HG03196 (cell line): ENCODE measurements around the gene SPRING1.
"Not testable (repeated sequence)": the region's sequence is repeated elsewhere in the genome, so short reads cannot be mapped to it uniquely, and the experiment has no call there.

Experiments
- ATAC-seq: cut with Tn5 transposase; IDR thresholded peaks from one replicate; pipeline ENCODE4 v1.9.1; 2021; ENCODE audit not compliant: unreplicated experiment

Gene SPRING1

DNA sequence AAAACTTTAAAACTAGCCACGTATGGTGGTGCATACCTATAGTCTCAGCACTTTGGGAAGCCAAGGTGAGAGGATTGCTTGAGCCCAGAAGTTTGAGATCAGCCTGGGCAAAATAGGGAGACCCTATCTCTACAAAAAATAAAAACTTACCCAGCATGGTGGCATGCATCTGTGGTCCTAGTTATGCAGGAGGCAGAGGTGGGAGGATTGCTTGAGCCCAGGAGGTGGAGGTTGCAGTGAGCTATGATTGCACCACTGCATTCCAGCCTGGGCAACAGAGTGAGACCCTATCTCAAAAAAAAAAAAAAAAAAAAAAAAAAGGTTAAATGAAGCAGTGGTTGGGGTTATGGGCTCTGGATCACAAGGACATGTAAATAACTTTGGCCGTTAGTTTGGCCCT lies 4.9 kb upstream of the SPRING1 start:
- not testable (repeated sequence) for ATAC-seq

DNA sequence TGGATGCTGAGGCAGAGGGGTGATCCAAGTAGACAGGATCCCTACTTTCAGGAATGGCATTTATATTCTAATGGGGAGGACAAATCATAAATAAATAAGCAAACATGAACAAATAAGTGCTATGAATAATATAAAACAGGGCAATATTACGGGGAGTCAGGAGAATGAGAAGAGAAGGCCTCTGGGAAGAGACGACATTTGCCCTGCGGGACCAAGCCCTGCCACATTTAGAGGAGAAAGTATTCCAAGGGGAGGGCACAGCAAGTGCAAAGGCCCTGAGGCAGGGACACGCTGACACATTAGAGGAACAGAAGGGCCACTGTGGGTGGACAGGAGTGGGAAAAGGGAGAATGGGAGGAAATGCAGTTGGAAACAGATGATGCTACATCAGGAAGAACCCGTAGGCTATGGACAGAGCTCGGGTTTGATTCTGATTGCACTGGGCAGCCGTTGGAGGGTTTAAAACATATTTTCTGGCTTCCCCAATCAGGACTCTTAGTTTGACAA lies 1.6 kb upstream of the SPRING1 start:
- ATAC-seq = no peak

DNA sequence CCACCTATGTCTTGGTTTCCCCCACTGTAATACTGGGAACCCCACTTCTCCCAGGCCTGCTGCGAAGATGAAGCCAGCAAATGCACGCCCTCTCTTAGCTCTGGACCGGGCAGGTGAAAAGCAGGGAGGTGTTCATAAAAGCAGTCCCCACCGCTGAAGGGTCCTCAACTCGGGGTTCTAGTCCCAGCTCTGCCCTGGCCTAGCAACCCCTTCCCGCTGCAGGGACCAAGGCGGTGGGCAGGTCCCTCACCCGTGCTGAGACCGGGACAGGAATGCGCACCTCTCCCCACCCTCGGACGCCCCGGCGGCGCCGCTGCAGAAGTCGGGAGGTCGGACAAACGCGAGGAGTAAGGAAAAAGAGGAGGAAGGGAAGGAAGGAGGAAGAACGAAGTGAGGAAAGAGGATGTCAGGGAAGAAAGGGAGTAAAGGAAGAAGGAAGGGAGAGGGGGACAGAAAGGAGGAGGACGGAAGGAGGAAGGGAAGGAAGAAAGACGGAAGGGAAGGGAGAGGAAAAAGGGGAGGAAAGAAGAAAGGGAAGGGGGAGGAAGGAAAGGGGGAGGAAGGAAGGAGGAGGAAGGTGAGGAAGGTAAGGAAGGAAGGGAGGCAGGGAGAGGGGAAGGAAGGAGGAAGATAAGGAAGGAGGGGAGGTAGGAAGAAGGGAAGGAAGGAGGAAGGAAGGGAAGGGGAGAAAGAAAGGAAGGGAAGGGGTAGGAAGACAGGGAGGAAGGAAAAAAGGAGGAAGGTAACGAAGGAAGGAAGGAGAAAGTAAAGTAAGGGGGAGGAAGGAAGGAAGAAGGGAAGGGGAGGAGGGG lies 701 bp downstream of the SPRING1 start:
- ATAC-seq = no peak

DNA sequence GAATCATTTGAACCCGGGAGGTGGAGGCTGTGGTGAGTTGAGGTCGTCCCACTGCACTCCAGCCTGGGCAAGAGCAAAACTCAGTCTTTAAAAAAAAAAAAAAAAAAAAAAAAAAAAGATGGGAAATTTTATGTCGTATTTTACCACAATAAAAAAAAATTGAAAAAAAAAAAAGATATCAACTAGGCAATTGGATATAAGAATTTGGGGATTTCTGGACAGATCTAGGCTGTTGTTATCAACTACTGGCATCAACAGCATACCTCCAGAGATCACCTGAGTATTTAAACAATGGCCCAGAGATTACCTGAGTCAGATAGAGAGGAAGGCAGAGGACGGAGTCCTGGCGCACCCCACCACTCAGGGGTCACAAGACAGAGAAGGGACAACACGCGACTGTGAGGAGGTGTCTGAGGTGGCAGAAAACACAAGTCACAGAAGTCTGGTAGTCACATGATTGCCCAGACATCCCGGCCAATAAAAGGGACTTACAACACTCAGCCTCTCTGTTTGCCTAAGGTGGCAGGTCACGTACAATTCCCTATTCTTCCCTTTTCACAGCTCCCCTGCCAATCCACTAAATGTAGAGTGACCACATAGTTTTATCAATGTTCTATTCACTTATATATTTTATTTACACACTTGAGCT lies 1.8 kb downstream of the SPRING1 start:
- ATAC-seq = no peak

DNA sequence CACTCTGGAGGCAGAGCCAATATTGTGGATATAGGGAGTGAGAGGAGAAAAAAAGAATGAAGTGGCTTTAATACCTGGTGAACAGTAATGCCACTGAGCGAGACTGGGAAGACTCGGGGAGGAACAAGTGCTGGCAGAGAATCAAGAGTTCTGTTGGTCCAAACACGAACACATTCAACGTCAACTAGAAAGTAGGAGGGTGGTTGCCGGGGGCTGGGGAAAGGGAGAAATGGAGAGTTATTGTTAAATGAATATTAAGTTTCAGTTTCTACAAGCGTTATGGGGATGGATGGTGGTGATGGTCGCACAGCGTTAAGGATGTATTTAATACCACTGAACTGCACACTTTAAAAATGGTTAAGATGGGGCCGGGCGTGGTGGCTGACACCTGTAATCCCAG lies 2.8 kb downstream of the SPRING1 start:
- no peak for ATAC-seq

DNA sequence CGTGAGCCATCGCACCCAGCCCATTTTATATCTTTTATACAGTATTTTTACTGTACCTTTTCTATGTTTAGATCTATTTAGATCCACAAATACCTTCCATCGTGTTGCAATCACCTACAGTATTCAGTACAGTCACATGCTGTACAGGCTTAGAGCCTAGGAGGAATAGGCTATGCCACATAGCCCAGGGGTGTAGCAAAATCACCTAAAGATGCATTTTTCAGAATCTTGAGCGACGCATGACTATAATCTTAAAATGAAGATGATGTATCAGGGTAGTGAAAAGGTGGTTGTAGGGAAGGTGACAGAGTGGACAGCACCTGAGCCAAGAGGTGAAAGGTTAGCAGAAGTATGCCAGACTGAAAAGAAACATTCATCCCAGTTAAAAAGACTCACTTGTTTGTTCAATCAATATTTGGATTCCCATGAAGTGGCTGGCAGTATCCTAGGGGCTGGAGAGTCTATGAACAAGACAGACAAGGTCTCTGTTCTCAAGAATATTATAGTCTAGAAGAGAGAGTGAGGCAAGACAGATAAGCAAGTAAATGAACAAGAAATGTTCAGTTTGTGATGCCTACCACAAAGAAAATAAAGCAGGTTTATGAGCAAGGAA lies 3.6 kb downstream of the SPRING1 start:
- ATAC-seq = no peak

DNA sequence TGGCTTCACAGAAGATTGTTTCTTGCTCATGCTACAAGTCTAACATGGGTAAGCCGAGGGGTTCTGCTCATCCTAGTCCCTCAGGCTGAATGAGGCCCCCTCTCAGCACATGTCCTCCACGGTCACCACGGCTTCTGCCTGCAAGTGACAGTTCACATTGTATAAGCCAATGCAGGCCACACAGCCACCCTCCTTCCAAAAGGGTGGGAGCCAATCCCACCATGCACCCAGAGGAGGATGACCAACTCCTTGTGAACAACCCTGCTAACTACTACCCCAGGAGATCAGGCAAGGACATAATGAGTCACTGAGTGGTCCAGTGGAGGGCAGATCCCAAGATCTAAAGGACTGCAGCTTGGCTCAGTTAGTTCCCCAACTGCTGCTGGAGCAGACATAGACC lies 6.1 kb downstream of the SPRING1 start:
- no peak for ATAC-seq

DNA sequence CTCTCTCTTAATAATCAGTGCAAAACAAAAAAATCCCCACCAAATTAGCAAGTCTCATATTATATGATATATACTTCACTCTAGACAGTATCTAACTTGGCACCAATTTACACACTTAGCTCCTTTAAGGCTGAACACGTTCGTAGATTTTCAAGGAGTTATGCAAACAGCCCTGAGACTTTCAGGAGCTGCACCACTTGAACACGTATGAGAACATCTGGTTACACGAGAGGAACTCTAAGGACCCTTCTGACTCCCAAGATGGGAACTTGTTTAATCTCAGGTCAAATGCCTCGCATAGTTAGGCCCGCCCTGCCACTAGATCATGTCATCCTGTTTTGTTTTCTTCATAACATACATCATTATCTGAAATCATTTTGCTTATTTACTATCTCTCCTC lies 10.0 kb downstream of the SPRING1 start:
- ATAC-seq = no peak

DNA sequence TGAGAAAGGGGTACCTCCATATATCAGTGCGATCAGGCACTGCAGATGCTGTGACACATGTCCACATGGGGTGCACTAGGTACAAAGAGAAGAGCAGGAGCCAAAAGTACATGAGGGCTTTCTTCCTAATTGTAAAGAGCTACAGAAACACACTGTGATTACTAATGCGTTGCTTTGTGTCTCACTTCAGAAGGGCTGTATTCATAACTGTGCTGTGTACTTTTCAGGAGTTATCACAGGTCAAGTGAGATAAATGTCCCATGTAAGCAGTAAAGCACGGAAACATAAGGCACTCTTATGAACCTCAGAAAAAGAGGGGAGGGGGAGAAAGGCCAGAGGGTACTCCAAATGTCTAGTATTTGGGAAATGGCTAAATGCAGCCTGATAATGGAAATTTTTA lies 10.6 kb downstream of the SPRING1 start:
- no peak for ATAC-seq

DNA sequence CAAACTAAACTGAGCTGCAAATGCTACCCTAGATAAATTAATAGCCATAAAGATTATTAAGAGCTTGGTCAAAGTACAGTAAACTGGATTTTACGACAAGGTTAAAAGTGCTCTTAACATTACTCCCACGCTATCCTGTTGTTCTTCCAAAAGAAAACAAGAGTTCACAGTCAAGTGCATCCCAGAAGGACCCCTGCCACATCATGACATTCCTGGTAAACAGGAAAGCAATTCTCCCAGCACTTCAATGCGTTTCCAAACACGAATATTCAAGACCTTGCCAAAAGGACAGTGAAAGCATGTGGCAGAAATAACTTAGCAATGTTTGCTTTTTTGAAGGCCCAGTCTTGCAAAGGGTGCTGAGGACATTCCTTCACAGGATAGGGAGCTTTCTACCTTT lies 11.2 kb downstream of the SPRING1 start:
- no peak for ATAC-seq

DNA sequence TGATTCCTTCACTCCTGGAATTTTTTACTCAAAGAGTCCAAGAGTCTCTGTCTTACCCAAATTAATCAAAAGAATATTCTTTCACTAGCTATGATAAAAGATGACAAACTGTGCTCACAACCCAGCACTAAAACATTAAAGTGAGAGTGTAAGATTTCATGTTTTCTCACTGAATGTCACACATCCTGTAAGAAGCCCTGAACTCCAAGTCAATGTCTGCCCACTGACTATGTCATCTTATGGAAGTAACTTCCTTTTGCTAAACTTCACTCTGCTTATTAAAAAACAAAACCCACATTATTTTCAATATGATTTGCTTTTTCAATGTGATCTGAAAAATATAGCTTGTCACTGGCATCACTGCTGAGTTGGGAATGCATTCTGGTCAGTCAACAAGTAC lies 15.6 kb downstream of the SPRING1 start:
- no peak for ATAC-seq

DNA sequence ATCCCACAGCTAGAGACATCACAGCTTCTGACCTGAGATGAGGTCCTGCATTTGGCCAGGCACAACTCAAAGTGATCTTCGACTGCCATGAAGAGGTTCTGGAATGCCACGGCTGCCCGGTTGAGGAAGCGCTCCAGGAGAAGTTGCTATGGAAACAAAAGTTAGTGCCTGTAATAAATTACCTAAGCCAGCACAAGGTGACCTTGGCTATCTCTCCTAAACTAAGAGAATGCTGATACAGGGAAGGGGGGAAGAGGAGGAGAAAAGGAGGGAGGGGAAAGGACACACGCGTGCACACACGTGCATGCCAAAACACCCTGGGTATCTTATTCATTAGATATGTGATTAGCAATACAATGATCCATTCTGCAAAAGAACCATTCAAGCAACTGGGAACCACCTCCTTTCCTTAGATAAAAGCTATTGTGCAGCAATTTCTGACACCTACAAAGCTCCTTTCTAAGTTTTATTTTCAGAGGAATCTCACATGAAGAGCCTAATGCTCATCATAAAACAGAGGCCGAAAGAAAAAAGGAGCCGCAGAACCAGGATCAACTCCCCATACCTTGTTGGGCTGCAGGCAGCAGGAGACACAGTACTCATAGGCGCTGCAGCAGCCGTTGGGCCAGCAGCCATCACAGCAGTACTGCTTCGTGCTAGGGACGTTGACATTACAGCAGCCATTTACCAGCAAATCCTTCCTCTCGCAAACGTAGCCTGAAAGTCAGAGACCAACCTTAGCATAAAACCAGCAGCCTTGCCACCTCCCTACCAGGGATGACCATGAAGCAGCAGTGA lies 17.9 kb downstream of the SPRING1 start:
- no peak for ATAC-seq

DNA sequence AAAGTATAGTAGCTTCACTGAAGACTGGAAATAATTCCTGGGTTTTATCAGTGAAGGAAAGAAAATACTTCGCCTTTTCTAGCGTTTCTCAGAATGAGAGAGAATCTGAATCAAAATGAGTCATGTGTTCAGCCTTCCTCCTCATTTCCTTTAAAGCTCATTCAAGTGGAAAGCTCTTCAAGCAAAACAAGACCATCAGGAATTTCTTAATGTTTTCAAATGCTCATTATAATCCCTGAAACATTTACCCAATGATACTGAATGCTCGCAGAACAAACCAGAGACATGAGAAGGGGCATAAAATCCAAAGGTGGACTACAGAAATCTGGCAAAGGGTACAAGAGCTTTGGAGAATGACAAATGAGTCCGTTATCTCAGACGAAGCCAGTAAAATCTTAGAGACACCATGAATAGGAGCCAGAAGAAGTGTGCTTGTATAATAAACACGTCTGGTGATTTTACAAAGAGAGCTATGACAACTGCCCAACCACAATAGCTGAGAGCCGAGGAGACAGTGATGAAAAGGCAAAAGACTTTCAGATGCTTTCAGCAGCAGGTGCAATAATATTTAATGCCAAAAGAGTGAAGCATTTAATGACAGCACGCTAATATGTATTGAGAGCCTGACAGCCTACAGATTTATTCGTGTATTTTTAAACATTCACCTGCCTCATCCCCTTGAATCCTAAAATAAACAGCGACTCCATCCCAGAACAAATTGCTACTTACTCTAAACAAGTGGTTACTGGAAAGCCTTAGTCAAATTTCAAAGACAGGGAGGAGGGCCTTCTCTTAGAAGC lies 19.0 kb downstream of the SPRING1 start:
- no peak for ATAC-seq

DNA sequence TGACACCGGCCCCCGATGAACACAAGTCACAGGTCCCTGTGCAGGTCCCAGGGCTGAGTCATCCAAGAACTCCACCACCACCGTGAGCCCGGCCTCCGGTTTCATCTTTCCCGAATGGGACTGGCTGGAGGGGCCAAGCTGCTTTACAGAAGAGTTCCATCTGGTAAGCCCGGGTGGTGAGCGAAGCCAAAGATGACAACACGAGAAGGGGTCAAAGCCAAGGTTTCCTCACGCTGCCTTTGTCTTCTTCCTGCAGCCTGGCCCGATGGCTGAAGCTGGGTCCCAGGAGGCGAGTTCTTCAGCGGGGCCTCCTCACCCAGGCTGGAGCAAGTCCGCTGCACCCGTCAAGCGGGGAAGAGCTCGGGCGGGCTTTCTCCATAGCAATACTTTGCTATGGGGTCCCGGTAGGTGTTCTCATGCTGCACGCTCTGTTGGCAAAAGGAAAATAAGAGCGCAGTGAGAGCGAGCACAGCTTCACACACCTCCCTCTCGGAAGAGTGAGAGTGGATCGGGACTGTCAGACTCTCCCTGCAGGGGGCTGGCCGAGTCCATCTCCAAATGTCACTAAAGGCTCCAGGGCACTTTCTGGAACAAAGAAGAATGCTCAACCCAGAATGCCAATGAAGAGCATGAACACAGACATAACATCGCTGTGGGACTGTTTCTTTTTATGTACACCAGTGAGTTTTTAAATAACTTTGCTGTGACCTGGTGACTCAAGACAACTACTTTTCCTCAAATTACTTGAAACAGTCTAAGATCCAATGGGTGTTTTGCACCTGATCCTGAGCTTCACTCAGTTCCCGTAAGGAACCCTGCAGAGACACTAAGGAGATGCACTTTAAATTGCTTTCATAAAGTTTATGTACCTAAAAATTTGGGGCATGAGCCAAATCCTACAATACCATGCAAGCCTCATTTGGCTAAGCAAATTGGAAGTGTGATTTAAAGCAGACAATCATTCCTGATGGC lies 20.1 kb downstream of the SPRING1 start:
- ATAC-seq = no peak

DNA sequence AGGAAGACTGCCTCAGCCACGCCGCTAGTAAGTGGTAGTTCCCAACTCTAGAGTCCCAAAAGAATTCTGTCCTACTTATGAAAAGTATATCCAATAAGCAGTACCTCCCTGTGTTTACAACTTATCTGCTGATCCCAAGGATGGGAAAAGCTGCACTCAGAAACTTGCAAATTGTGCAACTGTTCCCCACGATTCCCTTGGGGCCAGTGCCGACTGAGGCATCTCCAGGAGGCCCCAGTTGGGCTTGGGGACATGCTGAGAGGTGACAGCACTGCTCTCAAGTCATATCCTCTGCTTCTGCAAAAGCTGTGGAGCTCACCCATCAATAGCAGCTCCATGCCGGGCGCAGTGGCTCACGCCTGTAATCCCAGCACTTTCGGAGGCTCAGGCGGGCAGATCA lies 23.7 kb downstream of the SPRING1 start:
- no peak for ATAC-seq

DNA sequence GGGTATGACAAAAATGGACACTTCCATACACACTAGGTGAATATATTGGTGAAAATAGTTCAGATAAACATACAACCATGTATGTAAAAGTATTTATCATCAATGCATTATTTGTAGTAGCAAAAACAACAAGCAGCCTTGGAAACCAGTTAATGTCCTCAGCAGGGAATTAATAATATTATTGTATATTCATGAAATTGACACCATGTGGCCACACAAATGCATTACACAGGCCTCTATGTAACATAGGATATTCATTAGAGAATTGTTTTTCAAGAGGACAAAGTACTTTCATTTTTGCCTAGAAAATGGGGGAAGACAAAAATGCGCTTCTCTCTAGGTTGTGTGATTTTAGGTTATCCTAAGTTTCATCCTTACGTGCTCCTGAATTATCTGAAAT lies 24.3 kb downstream of the SPRING1 start:
- ATAC-seq = no peak

DNA sequence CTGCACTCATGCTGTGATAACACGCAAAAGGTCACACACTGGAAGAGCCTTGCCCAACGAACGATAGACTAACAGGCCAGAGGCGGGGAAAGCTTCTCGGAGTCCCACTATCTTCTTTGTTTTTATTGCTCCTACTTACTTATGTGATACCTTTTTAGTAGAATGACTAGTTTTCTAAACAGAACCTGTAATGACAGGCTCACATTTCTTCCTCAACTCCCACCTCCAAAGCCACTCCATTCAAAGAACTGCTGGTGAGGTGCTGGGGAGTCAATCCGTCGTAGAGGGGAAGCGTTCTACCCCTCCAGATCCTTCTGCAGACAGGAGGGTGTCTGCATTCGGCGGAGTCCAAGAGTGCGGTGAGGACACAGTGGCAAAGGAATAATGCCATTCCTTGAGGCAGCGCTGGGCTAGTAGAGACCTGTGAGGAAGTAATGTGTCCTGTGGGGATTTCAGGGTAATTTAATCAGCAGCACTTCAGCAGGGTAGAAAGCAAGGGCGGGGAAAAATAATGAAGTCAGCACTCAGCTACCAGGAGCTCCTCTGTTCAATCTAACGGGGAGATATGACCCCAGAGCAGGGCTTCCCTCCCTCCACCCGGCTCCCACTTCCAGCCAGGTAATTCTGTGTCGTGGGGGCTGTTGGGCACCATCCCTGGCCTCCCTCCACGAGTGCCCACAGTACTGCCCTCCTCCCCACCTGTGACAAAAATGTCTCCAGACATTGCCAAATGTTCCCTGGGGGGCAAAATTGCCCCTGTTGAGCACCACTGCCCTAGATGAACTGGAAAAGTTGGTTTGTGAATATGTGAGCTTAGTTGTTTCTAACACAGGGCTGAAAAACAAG lies 25.2 kb downstream of the SPRING1 start:
- ATAC-seq = no peak

DNA sequence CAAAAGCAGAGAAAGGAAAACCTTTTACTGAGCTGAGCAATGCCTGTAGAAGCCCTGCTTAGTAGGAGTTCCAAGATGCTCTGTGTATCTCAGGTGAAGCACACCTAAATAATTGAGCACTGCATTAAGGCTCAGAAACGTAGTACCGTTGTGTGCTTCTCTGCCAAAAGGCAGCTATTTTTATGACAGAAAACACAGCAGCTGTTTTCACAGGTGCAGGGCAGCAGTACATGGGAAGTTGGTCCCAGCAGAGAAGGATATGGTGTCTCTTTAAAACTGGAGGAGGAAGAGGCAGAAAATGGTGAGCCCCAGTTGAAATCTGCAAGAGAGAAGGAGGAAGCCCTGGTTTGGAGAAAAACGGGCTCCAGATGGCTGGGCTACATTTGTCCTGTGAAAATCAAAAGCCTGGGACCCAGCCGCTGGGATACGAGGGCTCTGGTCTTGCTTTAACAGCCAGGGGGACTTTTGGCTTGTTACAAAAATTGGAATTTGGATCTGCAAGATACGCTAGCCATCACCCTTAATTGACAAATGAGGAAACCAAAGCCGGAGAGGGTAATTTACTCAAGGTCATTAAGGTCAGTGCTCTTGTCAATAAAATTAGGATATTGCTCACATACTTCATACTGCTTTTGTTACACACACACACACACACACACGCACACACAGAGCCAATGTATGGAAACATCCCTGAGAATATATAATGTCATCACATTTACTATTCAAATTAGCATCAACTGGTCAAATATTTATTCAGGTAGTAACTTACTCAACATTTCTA lies 27.3 kb downstream of the SPRING1 start:
- ATAC-seq = no peak
